RWPE2 (cell line): ENCODE measurements around the gene DOCK11.

Experiments used
- ATAC-seq: fragments of 200-7000 bp; cut with Tn5 transposase; 3 replicates; pipeline ENCODE4 v1.9.1; 2021; ENCODE audit warnings: low read depth
- DNase-seq: peaks from one replicate; pipeline ENCODE4 v3.0.0-alpha.2; 2020; ENCODE audit warnings: low spot score
- H3K27ac ChIP-seq: fragments of 450-650 bp; 2 replicates; pipeline ENCODE4 v1.5.1; 2017; ENCODE audit warnings: mild to moderate bottlenecking; ENCODE audit not compliant: poor library complexity, severe bottlenecking
- H3K27me3 ChIP-seq: fragments of 250-450 bp; sonication (Bioruptor Pico); 2 replicates; pipeline ENCODE4 v1.5.1; 2021; ENCODE audit warnings: mild to moderate bottlenecking, moderate library complexity; ENCODE audit not compliant: insufficient read depth, poor library complexity, severe bottlenecking
- H3K36me3 ChIP-seq: fragments of 250-450 bp; sonication (Bioruptor Pico); 2 replicates; pipeline ENCODE4 v1.5.1; 2020; ENCODE audit warnings: low read depth, mild to moderate bottlenecking, moderate library complexity
- H3K4me1 ChIP-seq: fragments of 250-450 bp; sonication (Bioruptor Pico); 2 replicates; pipeline ENCODE4 v1.5.1; 2021; ENCODE audit warnings: mild to moderate bottlenecking, moderate library complexity; ENCODE audit not compliant: insufficient read depth, poor library complexity, severe bottlenecking
- H3K4me3 ChIP-seq: fragments of 250-450 bp; sonication (Bioruptor Pico); 2 replicates; pipeline ENCODE4 v1.5.1; 2021; ENCODE audit warnings: mild to moderate bottlenecking, moderate library complexity; ENCODE audit not compliant: severe bottlenecking
- H3K9me3 ChIP-seq: fragments of 250-450 bp; sonication (Bioruptor Pico); 2 replicates; pipeline ENCODE4 v1.5.1; 2021; ENCODE audit warnings: mild to moderate bottlenecking, moderate library complexity; ENCODE audit not compliant: severe bottlenecking
- TF ChIP-seq, protein P1 (sequence below): fragments of 450-650 bp; IDR thresholded peaks from one replicate; pipeline ENCODE4 v1.5.1; 2017; ENCODE audit warnings: mild to moderate bottlenecking, moderate library complexity; ENCODE audit not compliant: poor library complexity, severe bottlenecking

The DOCK11 gene

DNA sequence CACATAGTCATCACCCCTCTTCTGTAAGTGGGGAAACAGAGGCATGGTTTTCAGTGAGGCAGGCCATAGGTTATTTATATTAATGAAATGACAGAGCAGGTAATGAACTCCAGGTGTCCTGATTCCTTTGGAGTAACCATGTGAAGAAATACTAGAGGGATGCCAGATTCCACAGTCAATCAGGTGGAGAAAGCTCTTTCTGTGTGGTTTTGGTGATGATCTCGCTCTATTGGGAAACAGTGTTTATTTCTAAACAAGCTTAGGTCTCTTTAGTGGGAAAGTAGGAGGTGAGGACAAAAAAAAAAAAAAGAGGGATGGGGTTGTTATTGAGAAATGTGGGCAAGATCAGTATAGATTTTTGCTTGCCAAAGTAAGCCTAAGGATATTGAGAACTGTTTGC lies 12.2 kb downstream of the DOCK11 start:
- H3K4me3 ChIP-seq = no peak overlapping the region
- TF ChIP-seq, protein P1, sequence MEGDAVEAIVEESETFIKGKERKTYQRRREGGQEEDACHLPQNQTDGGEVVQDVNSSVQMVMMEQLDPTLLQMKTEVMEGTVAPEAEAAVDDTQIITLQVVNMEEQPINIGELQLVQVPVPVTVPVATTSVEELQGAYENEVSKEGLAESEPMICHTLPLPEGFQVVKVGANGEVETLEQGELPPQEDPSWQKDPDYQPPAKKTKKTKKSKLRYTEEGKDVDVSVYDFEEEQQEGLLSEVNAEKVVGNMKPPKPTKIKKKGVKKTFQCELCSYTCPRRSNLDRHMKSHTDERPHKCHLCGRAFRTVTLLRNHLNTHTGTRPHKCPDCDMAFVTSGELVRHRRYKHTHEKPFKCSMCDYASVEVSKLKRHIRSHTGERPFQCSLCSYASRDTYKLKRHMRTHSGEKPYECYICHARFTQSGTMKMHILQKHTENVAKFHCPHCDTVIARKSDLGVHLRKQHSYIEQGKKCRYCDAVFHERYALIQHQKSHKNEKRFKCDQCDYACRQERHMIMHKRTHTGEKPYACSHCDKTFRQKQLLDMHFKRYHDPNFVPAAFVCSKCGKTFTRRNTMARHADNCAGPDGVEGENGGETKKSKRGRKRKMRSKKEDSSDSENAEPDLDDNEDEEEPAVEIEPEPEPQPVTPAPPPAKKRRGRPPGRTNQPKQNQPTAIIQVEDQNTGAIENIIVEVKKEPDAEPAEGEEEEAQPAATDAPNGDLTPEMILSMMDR = no peak
- H3K27me3 ChIP-seq = no peaks in the 10 kb centered on the region
- no peaks in the 10 kb centered on the region for H3K9me3 ChIP-seq
- ATAC-seq (no peak), DNase-seq (no peak)
- no peak overlapping the region for H3K27ac ChIP-seq
- H3K4me1 ChIP-seq = no peaks in the 10 kb centered on the region
- no peaks in the 10 kb centered on the region for H3K36me3 ChIP-seq

DNA sequence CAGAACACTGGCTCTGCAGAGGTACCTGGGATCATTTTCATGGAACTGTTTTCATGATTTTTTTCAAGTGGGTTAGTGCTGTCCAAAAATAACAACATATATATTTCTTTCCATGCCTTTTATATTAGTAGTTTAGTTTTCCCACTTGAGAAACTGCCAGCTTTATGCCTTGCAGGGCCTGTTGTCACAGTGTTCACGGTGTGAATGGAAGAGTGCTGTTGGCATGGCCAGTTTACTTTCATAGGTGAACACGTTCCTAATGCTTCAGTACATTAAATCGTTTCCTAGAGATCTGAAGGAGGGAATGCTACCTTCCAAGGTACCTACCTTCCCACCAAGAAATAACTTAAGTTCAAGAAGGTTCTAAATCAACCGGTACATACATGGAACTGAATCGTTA lies 12.6 kb downstream of the DOCK11 start:
- ATAC-seq (no peak), DNase-seq (no peak)
- Histone ChIP-seq H3K36me3 (no peaks in the 10 kb centered on the region), H3K4me3 (no peak overlapping the region), H3K27ac (no peak overlapping the region), H3K4me1 (no peaks in the 10 kb centered on the region), H3K27me3 (no peaks in the 10 kb centered on the region), H3K9me3 (no peaks in the 10 kb centered on the region)
- TF ChIP-seq, protein P1 = no peak

DNA sequence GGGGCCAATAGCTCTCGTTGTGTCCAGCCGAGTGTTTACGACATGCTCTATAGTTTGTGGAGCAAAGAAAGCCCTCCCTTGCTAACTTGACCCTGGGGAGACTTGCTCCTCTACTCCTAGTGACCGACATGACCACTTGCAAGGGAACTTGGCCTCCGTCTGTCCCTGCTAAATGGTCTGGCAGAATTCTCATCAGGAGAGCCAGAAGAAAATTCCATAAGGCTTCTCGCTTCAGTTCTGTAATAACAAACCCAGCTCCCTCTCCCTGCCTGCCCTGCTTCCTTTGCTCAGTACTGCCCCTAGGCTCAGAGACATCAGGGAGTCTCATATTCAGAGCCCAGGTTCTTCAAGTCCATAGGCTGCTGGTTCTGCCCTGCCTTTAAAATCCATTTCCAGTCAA lies 13.0 kb downstream of the DOCK11 start:
- TF ChIP-seq, protein P1 = no peak

DNA sequence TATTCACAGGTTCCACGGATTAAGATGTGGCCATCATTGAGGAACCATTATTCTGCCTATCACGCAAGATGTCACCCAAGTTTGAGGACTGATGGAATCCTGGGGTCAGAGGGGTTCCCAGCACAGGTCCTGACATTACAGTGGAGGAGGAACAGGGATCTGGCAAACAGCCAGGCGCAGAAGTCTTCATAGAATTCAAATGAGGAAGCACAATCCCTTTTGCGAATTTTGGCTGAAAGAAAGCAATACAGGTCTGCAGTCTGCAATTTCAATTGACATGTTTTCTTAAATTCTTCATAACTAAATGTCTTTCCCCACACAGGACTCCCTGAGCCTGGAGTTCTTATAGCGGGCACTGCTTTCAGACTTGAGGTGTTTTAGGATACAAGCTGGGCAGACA lies 14.5 kb downstream of the DOCK11 start:
- DNase-seq (no peak), ATAC-seq (no peak)
- no peaks in the 10 kb centered on the region for H3K27me3 ChIP-seq
- H3K27ac ChIP-seq = no peak overlapping the region
- TF ChIP-seq, protein P1 = no peak
- H3K9me3 ChIP-seq = no peaks in the 10 kb centered on the region
- H3K4me1 ChIP-seq = no peaks in the 10 kb centered on the region
- no peaks in the 10 kb centered on the region for H3K36me3 ChIP-seq
- no peak overlapping the region for H3K4me3 ChIP-seq

More for the DNA sequence above, 13.0 kb downstream of the DOCK11 start:
- H3K27me3 ChIP-seq = no peaks in the 10 kb centered on the region
- no peaks in the 10 kb centered on the region for H3K9me3 ChIP-seq
- H3K4me1 ChIP-seq = no peaks in the 10 kb centered on the region
- no peak overlapping the region for H3K27ac ChIP-seq
- no peak overlapping the region for H3K4me3 ChIP-seq
- no peak for DNase-seq
- H3K36me3 ChIP-seq = no peaks in the 10 kb centered on the region
- no peak for ATAC-seq

DNA sequence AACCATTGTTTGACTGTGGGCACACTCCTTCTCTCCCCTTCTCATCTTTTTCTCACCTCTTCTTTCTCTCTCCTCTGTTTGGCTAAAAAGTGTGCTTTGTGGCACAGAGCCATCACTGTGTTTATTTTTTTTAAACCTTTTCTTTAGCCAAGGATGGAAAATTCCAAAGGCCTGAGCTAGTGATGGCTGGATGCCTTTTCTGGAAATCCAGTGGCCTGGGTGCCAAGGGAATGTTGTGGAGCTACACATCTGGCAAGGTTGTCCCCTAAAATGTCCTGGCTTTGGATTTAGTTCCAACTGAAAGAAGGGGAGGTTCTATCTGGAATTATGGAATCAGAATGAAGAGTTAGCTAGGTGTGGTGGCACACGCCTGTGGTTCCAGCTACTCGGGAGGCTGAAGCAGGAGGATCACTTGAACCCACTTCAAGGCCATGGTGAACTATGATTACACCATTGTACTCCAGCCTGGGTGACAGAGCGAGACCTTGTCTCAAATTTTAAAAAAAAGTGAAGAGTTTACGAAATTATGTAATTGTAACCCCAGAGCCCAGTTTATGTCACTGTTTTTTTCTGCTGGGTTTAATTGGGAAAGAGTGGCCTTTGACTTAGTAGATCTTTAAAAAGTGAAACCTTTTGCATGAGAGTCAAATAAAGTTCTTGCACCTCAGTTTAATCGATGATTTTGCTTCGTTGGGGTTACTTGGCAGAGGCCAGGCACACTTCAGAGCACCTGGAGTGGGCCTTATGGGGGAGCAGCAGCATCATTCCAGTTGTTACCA lies 17.7 kb downstream of the DOCK11 start:
- no peaks in the 10 kb centered on the region for H3K36me3 ChIP-seq
- H3K4me1 ChIP-seq = no peaks in the 10 kb centered on the region
- H3K27ac ChIP-seq = no peak overlapping the region
- no peak for ATAC-seq
- H3K27me3 ChIP-seq = no peaks in the 10 kb centered on the region
- no peaks in the 10 kb centered on the region for H3K9me3 ChIP-seq
- no peak for DNase-seq
- no peak overlapping the region for H3K4me3 ChIP-seq
- TF ChIP-seq, protein P1 = no peak
